HG03025 (cell line): Measurements from ENCODE around the gene FRY.

Experiments used
- ATAC-seq: cut with Tn5 transposase; IDR thresholded peaks from one replicate; pipeline ENCODE4 v1.9.1; 2021; ENCODE audit warnings: mild to moderate bottlenecking, moderate library complexity; ENCODE audit not compliant: unreplicated experiment, low FRiP score

The FRY gene

GRCh38 chr13:32323912-32324311, 292.3 kb downstream of the FRY start:
- no peak for ATAC-seq

DNA sequence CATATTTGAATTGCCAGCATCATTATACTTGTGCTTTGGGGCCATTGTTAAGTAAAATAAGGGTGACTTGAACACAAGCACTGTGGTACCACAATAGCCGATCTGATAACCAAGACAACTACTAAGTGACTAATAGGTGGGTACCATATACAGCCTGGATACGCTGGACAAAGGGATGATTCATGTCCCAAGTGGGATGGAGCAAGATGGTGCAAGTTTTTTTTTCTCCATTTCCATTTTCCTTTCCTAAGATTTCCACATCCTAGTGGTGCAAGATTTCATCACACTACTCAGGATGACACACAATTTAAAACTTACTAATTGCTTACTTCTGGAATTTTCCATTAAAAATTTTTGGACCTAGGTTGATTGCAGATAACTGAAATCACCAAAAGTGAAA, 298.9 kb downstream of the FRY start:
- no peak for ATAC-seq

DNA sequence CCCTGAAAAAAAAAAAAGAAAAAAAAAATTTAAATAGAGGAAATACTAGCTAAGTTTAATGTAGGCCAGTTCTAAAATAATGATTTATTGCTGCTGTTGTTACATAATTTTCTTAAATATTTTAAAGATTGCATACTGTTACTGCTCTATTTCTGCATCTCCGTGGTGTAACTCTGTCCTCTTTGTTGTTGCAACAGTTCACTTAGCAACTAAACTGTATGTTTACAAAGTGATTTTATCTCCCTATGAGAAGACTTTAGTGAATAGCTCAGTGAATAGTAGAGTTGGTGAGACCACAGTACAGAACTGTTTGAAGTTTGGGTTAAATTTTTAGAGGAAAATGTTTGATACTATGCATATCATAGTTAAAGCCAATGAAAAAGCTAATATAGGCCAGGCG, 303.1 kb downstream of the FRY start:
- ATAC-seq: no peak

DNA sequence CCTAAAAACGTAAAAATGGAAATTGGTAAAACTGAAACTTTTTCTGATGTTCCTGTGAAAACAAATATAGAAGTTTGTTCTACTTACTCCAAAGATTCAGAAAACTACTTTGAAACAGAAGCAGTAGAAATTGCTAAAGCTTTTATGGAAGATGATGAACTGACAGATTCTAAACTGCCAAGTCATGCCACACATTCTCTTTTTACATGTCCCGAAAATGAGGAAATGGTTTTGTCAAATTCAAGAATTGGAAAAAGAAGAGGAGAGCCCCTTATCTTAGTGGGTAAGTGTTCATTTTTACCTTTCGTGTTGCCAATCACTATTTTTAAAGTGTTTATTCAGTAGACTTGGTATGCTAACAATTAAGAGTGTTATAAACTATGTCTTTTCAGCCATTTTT, 309.3 kb downstream of the FRY start:
- no peak for ATAC-seq

DNA sequence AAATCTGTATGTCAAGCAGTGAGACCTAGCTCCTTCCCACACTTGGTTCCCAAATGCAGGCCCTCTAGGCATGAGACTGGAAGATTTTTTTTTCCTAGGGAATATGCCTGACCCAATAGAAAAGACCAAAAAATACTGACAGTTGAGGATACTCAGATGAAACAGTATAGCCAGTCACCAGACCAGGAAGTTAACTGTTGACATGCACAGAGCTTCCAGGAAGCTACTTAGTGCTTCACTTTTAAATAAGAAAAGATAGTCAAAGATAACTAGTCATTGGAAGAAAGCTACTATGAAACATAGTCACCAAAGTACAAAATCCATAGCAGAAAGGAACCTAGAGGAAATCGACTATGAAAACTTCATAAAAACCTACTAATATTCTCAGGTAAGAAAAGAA, 316.1 kb downstream of the FRY start:
- ATAC-seq: no peak
